ELF-1 (cell line): ENCODE data around the gene SYNE3.
"Not testable (repeated sequence)": the region's sequence is repeated elsewhere in the genome, so short reads cannot be mapped to it uniquely, and the experiment has no call there.

Experiments used
- DNase-seq: peaks from one replicate; pipeline ENCODE4 v3.0.0-alpha.2; 2016; ENCODE audit warnings: low read depth, low spot score

The SYNE3 gene

GRCh38 chr14:95523815-95524448 lies 7.5 kb upstream of the SYNE3 start:
- no peak for DNase-seq

DNA sequence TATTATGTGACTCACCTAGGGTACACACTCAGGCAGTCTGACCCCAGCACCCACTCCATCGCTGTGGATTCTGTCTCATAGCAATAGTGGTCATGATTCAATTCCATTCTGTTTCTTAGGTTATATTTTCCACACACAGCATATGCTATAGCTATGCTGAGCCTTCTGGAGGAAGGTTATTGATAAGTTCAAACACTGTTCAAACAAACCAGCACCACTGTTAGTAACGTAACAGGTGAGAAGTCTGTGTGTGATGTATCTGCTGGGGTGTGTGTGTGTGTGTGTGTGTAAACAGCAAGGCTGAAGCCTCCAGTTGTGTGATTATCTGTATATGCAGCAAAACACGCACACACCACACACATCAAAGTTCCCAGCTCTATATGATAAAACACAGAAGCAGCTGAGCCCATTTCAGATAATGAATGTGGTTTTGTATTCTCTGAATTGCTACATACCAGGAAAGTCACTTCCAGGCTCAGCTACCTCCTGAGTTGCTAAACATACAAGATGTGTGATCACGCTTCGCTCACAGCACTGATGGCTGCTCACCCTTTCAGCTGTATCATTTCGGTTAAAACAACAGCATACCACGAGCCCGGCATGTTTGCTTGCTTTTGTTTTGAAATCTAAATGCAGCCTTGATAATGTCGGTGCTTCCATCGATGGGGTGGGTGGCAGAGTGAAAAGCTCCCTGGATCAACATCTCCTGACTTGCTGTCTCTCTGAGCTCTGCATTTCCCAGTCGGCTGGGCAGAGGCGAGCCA lies 6.8 kb upstream of the SYNE3 start:
- no peak for DNase-seq

DNA sequence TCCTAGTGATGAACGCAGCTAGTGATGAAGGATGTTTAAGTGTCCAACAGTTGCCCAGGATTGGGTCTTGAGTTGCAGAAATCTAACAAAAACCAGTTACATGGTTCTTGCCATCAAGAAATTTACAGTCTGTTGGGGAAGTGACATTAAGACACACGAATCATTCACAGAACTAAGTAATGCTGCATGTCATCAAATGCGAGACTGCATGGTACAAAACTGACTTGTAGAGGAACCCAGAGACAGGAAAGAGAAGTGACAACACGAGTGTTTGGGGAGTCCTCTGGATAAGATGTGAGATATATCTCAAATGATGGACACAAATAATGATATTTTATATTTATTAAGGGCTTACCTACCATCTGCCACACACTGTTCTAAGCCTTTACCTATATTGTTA lies 6.1 kb upstream of the SYNE3 start:
- no peak for DNase-seq

DNA sequence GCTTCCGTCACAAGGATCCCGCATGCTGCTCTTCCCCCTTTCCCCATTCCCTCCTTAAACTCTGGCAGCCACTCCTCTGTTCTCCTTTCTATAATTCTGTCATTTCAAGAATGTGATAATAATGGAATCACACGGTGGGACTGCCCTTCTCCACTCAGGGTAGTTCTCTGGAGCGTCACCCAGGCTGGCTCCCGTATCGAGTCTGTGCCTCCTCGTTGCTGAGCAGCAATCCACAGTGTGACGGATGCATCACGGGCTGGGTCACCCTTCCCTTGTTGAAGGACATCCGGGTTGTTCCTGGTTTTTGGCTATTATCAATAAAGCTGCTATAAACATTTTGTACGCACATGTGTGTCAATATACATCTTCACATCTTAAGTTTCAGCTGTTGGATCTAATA lies 5.7 kb upstream of the SYNE3 start:
- no peak for DNase-seq

GRCh38 chr14:95521001-95521400 lies 4.6 kb upstream of the SYNE3 start:
- no peak for DNase-seq

GRCh38 chr14:95520346-95520745 lies 3.9 kb upstream of the SYNE3 start:
- DNase-seq = no peak

DNA sequence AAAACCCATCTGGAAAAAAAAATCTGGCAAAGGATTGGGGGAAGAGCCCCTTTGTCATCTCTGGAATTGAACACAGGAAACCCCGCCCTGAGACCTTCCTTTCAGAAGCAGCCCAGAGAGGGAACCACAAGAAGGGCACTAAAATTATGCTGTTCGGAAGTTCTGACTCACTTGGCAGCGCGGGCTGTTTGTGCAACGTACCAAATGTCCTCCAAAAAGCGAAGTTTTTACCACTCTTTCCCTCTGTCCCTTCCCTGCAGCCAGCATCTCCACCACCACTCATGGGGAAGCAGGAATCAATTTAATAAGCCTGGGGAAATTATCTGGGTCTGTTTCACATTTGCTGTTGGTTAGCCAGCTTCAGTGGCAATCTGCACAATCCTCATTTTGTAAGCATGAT lies 3.2 kb upstream of the SYNE3 start:
- DNase-seq = no peak

- DNase-seq = no peak
Measured at GRCh38 chr14:95518045-95518751, 1.7 kb upstream of the SYNE3 start.

DNA sequence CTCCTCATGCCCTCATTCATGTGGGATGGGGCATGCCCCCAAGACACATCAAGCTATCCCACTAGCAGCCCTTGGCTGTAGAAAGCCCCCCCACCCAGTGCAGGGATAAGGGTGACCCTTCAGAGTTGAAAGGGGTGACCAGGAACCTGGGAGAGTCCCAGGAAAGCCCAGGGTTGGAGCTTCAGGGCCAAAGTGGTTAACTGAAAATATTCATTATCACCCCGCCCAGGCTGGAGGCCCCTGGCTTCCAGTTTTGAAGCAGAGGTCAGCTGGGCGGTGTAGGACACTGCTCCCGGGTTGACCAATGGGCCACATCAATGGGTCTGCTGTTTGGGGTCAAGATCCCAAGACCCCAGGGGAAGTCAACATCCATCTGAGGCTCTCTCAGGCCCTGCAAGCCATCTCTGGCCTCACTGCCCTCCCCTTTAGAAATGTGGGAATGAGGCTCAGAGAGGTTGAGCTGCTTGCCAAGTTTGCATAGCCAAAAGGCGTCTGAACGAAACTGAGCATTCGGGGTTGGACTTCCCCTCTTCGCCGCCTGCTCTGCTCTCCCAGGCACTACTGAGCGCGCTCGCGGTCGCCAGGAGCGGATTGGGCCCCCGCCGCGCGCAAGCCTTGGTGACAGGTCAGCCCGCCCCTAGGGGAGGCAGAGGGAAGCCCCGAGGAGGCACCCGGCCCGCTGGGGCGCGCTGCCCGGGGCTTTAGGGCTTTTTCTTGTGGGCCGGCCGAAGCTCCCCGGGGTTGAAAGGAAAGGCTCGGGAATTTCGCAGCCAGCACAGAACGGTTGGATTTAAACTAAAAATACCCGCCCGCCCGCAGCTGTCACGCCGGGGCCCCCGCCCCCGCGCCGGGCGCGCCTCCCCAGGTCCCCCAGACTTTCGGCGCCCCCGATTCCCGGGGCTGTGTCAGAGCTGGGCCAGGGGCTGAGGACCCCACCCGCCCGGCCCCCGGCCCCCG lies 576 bp downstream of the SYNE3 start:
- peak; percentile 66 for DNase-seq

- peak; percentile 90 for DNase-seq
Measured at GRCh38 chr14:95515080-95515489, 1.4 kb downstream of the SYNE3 start.

DNA sequence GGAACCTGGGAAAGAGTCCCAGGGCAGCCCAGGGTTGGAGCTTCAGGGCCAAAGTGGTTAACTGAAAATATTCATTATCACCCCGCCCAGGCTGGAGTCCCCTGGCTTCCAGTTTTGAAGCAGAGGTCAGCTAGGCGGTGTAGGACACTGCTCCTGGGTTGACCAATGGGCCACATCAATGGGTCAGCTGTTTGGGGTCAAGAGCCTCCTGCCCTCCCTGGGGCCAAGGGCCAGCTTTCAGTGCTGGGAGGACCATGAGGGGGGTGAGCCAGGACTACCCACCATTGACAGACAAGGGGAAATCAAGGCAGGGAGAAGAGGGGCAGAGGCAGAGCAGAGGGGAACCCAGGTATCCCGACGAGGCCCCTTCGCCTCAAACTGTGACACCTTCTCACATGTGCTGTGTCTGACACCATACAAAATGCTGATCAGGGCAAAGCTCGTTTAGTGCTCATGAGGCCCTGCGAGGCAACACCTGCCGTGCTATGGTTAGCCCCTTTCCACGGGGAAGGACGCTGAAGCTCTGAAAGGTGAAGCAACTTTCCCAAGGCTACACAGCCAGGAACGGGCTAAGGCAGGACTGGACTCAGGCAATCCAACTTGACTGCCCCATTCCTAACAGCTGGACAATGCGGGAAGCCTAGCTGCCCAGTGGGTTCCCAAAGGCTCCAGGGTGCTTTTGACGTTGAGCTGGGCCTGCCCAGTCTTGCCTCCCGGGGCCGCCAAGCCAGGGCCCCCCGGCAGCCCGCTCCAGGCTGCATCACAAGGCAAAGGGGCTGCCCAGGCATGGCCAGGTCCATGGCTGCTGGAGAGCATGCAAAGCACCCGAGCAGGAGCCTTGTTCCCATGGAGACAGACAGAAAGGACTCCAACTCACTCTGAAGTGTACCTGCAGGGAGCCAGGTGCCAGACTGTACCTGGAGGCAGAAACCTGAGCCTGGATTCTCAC lies 2.0 kb downstream of the SYNE3 start:
- no peak for DNase-seq

- DNase-seq = no peak
Measured at GRCh38 chr14:95513291-95513690, 3.2 kb downstream of the SYNE3 start.

GRCh38 chr14:95511687-95512086 lies 4.8 kb downstream of the SYNE3 start:
- DNase-seq = no peak

DNA sequence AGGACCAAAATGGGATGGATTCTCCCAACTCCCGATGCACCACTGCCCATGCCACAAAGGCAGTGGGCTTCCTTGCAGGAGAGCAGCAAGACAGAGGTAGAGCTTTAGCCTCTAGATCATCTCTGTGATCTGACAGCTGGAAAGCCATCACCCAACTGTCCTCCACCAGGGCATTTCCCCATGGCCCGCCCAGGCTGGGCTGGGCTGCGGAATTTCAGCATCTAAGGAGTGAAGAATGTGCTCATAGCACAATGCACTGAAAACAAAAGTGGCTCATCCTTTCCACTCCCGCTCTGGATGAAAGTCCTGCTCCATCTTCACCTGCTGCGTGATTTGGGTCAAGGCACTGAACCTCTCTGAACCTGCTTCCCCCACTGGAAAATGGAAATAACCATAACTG lies 5.6 kb downstream of the SYNE3 start:
- DNase-seq = no peak

DNA sequence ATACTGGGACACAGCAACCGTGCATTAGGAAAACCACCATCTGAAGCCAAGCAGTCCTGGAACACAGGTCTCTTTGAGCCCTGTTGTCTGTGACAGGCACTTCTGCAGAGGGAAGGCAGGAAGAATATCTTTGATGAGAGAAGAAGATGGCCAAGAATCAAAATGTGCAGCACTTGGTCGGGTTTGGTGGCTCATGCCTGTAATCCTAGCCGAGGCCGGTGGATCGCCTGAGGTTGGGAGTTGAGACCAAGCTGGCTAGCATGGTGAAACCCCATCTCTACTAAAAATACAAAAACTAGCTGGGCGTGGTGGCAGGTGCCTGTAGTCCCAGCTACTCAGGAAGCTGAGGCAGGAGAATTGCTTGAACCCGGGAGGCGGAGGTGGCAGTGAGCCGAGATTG lies 6.1 kb downstream of the SYNE3 start:
- not testable (repeated sequence) for DNase-seq

GRCh38 chr14:95509495-95509894 lies 7.0 kb downstream of the SYNE3 start:
- no peak for DNase-seq

DNA sequence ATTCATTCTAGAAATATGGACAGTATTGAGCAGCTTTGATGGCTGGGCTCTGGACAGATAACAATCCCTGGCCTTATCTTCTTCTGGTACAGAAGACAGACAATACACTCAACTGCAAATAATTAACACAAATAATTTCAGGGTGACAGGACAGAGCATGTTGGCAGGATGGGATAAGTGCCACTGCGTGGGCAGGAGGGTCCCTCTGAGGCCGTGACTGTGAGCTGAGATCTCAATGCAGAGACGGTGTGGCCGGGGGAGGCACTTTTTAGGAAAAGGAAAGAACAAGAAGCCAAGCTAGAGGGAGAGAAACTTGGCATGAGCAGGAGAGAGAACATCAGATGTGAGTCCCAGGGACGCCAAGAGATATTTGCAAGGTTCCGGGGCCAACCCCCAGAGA lies 8.1 kb downstream of the SYNE3 start:
- DNase-seq = no peak

GRCh38 chr14:95507701-95508103 lies 8.7 kb downstream of the SYNE3 start:
- peak; percentile 55 for DNase-seq

DNA sequence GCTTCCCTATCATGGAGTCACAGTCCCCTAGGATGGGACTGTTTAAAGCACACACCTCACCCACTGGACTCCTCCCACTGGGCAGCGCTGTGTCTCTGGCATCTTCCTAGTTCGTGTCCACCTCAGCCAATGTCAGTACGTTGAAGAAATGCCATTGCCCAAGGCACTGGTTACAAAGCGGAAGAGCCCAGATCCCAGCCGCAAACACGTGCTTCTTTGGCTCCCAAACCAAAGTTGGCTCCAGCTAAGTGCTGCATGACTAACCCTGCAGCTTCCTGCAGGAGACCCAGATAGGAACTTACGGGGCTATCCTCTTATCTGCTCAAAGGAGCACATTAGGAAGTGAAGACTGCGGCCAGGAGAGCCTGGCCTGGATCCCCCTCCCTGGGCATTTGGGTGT lies 9.3 kb downstream of the SYNE3 start:
- peak; percentile 44 for DNase-seq

- no peak for DNase-seq
Measured at GRCh38 chr14:95505030-95505589, 11.3 kb downstream of the SYNE3 start.
